Stimulated activated CD8-positive, alpha-beta memory T cell treated with anti-CD3 and anti-CD28 coated beads, Interleukin-12 subunit alpha, Interleukin-12 subunit beta, amount 100 ng/mL, for 24 hours (primary cell): ENCODE measurements around the gene LIN28A.
"Not testable (repeated sequence)": the region's sequence is repeated elsewhere in the genome, so short reads cannot be mapped to it uniquely, and the experiment has no call there.

ENCODE experiments used
- DNase-seq: peaks from one replicate; pipeline ENCODE4 v3.0.0-alpha.2; 2020; ENCODE audit errors: extremely low read depth

Gene LIN28A

GRCh38 chr1:26410706-26411623 lies at the start of gene LIN28A:
Gene LIN28A (plus strand): TSS chr1:26410817. CDS start chr1:26410892, 75 bp downstream.
- DNase-seq: no peak

- no peak for DNase-seq
Measured at GRCh38 chr1:26361605-26362122, 49.0 kb upstream of the LIN28A start.

GRCh38 chr1:26362331-26362730 lies 48.3 kb upstream of the LIN28A start:
- no peak for DNase-seq

- peak; percentile 71 for DNase-seq
Measured at GRCh38 chr1:26363549-26364448, 46.8 kb upstream of the LIN28A start.

- DNase-seq: no peak
Measured at GRCh38 chr1:26364956-26365355, 45.7 kb upstream of the LIN28A start.

- DNase-seq: no peak
Measured at GRCh38 chr1:26367441-26367840, 43.2 kb upstream of the LIN28A start.

GRCh38 chr1:26368006-26368405 lies 42.6 kb upstream of the LIN28A start:
- no peak for DNase-seq

GRCh38 chr1:26368486-26368885 lies 42.1 kb upstream of the LIN28A start:
- DNase-seq: no peak

- no peak for DNase-seq
Measured at GRCh38 chr1:26370591-26371382, 39.8 kb upstream of the LIN28A start.

- no peak for DNase-seq
Measured at GRCh38 chr1:26372039-26372438, 38.6 kb upstream of the LIN28A start.

GRCh38 chr1:26372611-26373010 lies 38.0 kb upstream of the LIN28A start, which contains the start of gene ZNF683:
Gene ZNF683 (minus strand): TSS chr1:26372750. CDS start chr1:26368571, 4,179 bp downstream.
- not testable (repeated sequence) for DNase-seq

- DNase-seq: no peak
Measured at GRCh38 chr1:26373281-26373680, 37.3 kb upstream of the LIN28A start.

- DNase-seq: no peak
Measured at GRCh38 chr1:26373789-26374188, 36.8 kb upstream of the LIN28A start.

GRCh38 chr1:26374361-26374760 lies 36.3 kb upstream of the LIN28A start:
- not testable (repeated sequence) for DNase-seq

GRCh38 chr1:26375081-26375480 lies 35.5 kb upstream of the LIN28A start:
- no peak for DNase-seq

GRCh38 chr1:26376050-26376449 lies 34.6 kb upstream of the LIN28A start:
- no peak for DNase-seq

GRCh38 chr1:26378088-26378878 lies 32.3 kb upstream of the LIN28A start:
- peak; percentile 54 for DNase-seq

- DNase-seq: no peak
Measured at GRCh38 chr1:26378879-26379251, 31.8 kb upstream of the LIN28A start.

GRCh38 chr1:26384076-26384475 lies 26.5 kb upstream of the LIN28A start:
- DNase-seq: no peak

- not testable (repeated sequence) for DNase-seq
Measured at GRCh38 chr1:26385063-26385462, 25.6 kb upstream of the LIN28A start.

GRCh38 chr1:26387447-26387846 lies 23.2 kb upstream of the LIN28A start:
- DNase-seq: no peak
